Measurements from ENCODE around the gene IRF6. TPM values are rescaled to one million over a fixed set of nuclear protein-coding genes. Genes with fewer than 3 reads are reported as not detected.

The IRF6 gene
- total and polyA plus RNA-seq, 12 donors = 5.4 to 60.2 (median 23.4) TPM

- intact Hi-C loops (cut with DNase I) = no loop called here
- Histone ChIP-seq H3K4me1 (replicated peaks in 1 of 2) (peaks cover 12 to 32% of the 10 kb centered on the region in 2 donors), H3K27ac (no peak overlapping the region), H3K27me3 (no peaks in the 10 kb centered on the region), H3K9me3 (replicated peaks in 1 of 3) (no peaks in the 10 kb centered on the region), H3K4me3 (no peak overlapping the region), H3K36me3 (replicated peaks in 1 of 2) (no peaks in the 10 kb centered on the region)
- TF ChIP-seq POLR2A (IDR thresholded peaks at IDR 0.05) = no peak
- TF ChIP-seq CTCF (IDR thresholded peaks at IDR 0.05) = no peak
- WGBS, 4 donors = 82 to 88% (median 86%) methylated on average over 4 of the region's 4 CpGs
- DNase-seq = peak in 2 of 7 donors; percentile 13 to 25
Observed at GRCh38 chr1:209807509-209807908, 1.6 kb upstream of the IRF6 start.

- TF ChIP-seq CTCF (IDR thresholded peaks at IDR 0.05) (no peak), POLR2A (IDR thresholded peaks at IDR 0.05) (no peak)
- intact Hi-C loops (cut with DNase I) = no loop called here
- H3K27me3 ChIP-seq = no peaks in the 10 kb centered on the region
- H3K4me1 ChIP-seq (replicated peaks in 1 of 2) = peaks cover 22 to 51% of the 10 kb centered on the region in 2 donors
- WGBS, 4 donors = 25 to 60% (median 37%) methylated on average over 9 to 19 of the region's 19 CpGs
- peak overlapping the region in 2 of 5 donors; percentile 77 to 87 for H3K27ac ChIP-seq
- no peaks in the 10 kb centered on the region for H3K9me3 ChIP-seq (replicated peaks in 1 of 3)
- H3K36me3 ChIP-seq (replicated peaks in 1 of 2) = no peaks in the 10 kb centered on the region
- peak overlapping the region in 2 of 4 donors; percentile 27 to 65 for H3K4me3 ChIP-seq
- peak in 6 of 7 donors; percentile 16 to 57 (median 29) for DNase-seq
Observed at GRCh38 chr1:209805341-209805781, 581 bp downstream of the IRF6 start.

- Histone ChIP-seq H3K27ac (no peak overlapping the region), H3K9me3 (replicated peaks in 1 of 3) (no peaks in the 10 kb centered on the region), H3K4me3 (no peak overlapping the region), H3K4me1 (replicated peaks in 1 of 2) (peaks cover 22 to 51% of the 10 kb centered on the region in 2 donors), H3K27me3 (no peaks in the 10 kb centered on the region), H3K36me3 (replicated peaks in 1 of 2) (no peaks in the 10 kb centered on the region)
- 86 to 100% (median 93%) methylated on average over 1 of the region's 1 CpG for WGBS, 4 donors
- DNase-seq = no peak
- intact Hi-C loops (cut with DNase I) = no loop called here
- no peak for TF ChIP-seq CTCF (IDR thresholded peaks at IDR 0.05)
- TF ChIP-seq POLR2A (IDR thresholded peaks at IDR 0.05) = no peak
Observed at GRCh38 chr1:209803568-209803967, 2.4 kb downstream of the IRF6 start.

GRCh38 chr1:209802780-209803152, 3.2 kb downstream of the IRF6 start:
- Histone ChIP-seq H3K4me1 (replicated peaks in 1 of 2) (peaks cover 21 to 43% of the 10 kb centered on the region in 2 donors), H3K27me3 (no peaks in the 10 kb centered on the region), H3K9me3 (replicated peaks in 1 of 3) (no peaks in the 10 kb centered on the region), H3K27ac (peak overlapping the region in 3 of 5 donors; percentile 61 to 75 (median 74)), H3K36me3 (replicated peaks in 1 of 2) (no peaks in the 10 kb centered on the region), H3K4me3 (no peak overlapping the region)
- 80 to 89% (median 88%) methylated on average over 4 of the region's 4 CpGs for WGBS, 4 donors
- TF ChIP-seq POLR2A (IDR thresholded peaks at IDR 0.05) = no peak
- no peak for TF ChIP-seq CTCF (IDR thresholded peaks at IDR 0.05)
- no peak for DNase-seq
- intact Hi-C loops (cut with DNase I) = no loop called here

Measured in adrenal gland (tissue), 12 donors.